Testis (tissue), 3 donors: Measurements from ENCODE around the gene SBK1. TPM values are rescaled to one million over a fixed set of nuclear protein-coding genes. Genes with fewer than 3 reads are reported as not detected.
A peak's percentile ranks its signal among the peaks of the same experiment; 100 is the strongest.

Experiments
- DNase-seq: peaks from one replicate; pipeline ENCODE4 v3.0.0-alpha.2; 2019
- H3K27ac ChIP-seq, 2 donors: fragments of 200-600 bp; sonication (generic); one replicate each; pipeline ENCODE4 v1.5.1; 2019
- H3K27me3 ChIP-seq: fragments of 200-600 bp; sonication (generic); one replicate; pipeline ENCODE4 v1.5.1; 2019
- H3K36me3 ChIP-seq: fragments of 200-600 bp; sonication (generic); one replicate; pipeline ENCODE4 v1.5.1; 2017; ENCODE audit warnings: low read depth; ENCODE audit errors: missing control alignments
- H3K4me1 ChIP-seq: fragments of 200-600 bp; sonication (generic); one replicate; pipeline ENCODE4 v1.5.1; 2019
- H3K4me3 ChIP-seq, 2 donors: fragments of 200-600 bp; sonication (generic); one replicate each; pipeline ENCODE4 v1.5.1; 2017 to 2019
- H3K9me3 ChIP-seq: fragments of 200-600 bp; sonication (generic); one replicate; pipeline ENCODE4 v1.5.1; 2017
- POLR2A ChIP-seq: fragments of 450-650 bp; IDR thresholded peaks from one replicate; pipeline ENCODE4 v1.6.1; 2017; ENCODE audit warnings: antibody characterized with exemption, mild to moderate bottlenecking, moderate library complexity
- WGBS, 2 donors: methylation state at CpG; one replicate each; pipeline ENCODE4 v1.1.5; 2018; 5-methylcytosine and 5-hydroxymethylcytosine counted together
- intact Hi-C: fragments of 100-400 bp; cut with DNase I; formaldehyde crosslinking; loops from one replicate; pipeline ENCODE4 v1.15.1; 2023; ENCODE audit warnings: low total_unique reads
- polyA plus RNA-seq: library from polyadenylated mRNA; stranded (reverse); fragments of 350-450 nt; fragmentation: Illumina TruSeq; extraction: RNeasy Lipid Tissue Mini Kit (QIAGEN cat#74804); gene quantifications from one replicate; pipeline ENCODE4 v1.2.3, GENCODE V29; 2014; ENCODE audit warnings: low read depth, low replicate concordance; ENCODE audit not compliant: insufficient read depth
- total RNA-seq, 2 donors: library from RNA; depleted of rRNA; stranded (reverse); fragments of >200 nt; gene quantifications; one replicate each; pipeline ENCODE4 v1.2.3, GENCODE V29; 2016
- TF ChIP-seq, protein P1 (sequence below), 3 experiments: fragments of 450-650 bp in 2 of 3; fragments of 200-600 bp in 1 of 3; sonication (generic) in 1 of 3; IDR thresholded peaks; one replicate each; pipeline ENCODE4 v1.5.1; 2016 to 2019; ENCODE audit warnings: antibody characterized with exemption in 3 of 3, mild to moderate bottlenecking in 2 of 3, moderate library complexity in 1 of 3

The SBK1 gene
- total and polyA plus RNA-seq, 3 donors from 2014 or later: 4.1 to 8.1 (median 4.6) TPM

DNA sequence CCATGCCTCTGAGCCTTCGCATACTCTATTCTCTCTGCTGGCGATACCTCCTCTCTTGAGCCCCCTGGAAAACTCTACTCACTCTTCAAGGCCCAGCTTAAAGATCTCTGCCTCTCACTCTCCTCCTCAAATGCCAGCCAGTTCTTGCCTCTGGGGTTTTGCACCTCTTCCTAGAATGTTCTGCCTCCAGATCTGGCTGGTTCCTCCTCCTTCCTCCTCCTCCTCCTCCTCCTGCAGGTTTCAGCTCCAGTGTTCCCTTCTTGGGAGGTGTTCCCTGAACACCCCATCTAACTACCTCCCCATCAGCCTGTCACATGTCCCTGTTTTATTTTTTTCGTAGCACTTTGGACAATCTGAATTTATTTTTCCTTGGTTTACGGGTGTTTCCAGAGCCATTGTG is 35.1 kb upstream of the SBK1 start:
- intact Hi-C loops: no loop called here
- Histone ChIP-seq H3K4me1 (peaks cover 9% of the 10 kb centered on the region), H3K36me3 (no peaks in the 10 kb centered on the region), H3K9me3 (no peaks in the 10 kb centered on the region), H3K4me3 (no peak overlapping the region), H3K27ac (no peak overlapping the region), H3K27me3 (no peaks in the 10 kb centered on the region)
- DNase-seq: no peak
- TF ChIP-seq, protein P1, sequence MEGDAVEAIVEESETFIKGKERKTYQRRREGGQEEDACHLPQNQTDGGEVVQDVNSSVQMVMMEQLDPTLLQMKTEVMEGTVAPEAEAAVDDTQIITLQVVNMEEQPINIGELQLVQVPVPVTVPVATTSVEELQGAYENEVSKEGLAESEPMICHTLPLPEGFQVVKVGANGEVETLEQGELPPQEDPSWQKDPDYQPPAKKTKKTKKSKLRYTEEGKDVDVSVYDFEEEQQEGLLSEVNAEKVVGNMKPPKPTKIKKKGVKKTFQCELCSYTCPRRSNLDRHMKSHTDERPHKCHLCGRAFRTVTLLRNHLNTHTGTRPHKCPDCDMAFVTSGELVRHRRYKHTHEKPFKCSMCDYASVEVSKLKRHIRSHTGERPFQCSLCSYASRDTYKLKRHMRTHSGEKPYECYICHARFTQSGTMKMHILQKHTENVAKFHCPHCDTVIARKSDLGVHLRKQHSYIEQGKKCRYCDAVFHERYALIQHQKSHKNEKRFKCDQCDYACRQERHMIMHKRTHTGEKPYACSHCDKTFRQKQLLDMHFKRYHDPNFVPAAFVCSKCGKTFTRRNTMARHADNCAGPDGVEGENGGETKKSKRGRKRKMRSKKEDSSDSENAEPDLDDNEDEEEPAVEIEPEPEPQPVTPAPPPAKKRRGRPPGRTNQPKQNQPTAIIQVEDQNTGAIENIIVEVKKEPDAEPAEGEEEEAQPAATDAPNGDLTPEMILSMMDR (IDR thresholded peaks at IDR 0.05): no peak
- no peak for TF ChIP-seq POLR2A
- WGBS, 2 donors: 72 to 79% methylated on average over 4 of the region's 4 CpGs

DNA sequence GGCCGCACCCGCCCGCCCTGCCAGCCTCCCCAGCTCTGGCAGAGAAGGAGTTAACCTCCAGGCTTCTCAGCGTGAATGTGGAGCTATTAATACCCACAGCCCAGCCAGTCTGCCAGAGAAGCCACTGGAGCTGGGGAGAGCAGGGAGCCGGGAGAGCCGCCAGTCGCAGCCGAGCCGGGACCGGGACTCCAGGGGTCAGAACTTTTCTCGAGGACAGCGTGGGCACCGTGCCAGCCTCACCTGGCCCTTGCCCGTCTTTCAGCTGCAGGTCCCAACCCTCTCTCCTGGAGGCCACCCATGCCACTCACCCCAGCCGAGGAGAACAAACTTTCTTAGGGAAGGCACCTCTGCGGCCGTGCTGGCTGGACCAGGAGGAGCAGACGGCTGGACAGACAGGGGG is 33.8 kb upstream of the SBK1 start:
- no peak overlapping the region for H3K4me3 ChIP-seq
- TF ChIP-seq POLR2A: no peak
- TF ChIP-seq, protein P1 (IDR thresholded peaks at IDR 0.05): no peak
- peak; percentile 36 for DNase-seq

DNA sequence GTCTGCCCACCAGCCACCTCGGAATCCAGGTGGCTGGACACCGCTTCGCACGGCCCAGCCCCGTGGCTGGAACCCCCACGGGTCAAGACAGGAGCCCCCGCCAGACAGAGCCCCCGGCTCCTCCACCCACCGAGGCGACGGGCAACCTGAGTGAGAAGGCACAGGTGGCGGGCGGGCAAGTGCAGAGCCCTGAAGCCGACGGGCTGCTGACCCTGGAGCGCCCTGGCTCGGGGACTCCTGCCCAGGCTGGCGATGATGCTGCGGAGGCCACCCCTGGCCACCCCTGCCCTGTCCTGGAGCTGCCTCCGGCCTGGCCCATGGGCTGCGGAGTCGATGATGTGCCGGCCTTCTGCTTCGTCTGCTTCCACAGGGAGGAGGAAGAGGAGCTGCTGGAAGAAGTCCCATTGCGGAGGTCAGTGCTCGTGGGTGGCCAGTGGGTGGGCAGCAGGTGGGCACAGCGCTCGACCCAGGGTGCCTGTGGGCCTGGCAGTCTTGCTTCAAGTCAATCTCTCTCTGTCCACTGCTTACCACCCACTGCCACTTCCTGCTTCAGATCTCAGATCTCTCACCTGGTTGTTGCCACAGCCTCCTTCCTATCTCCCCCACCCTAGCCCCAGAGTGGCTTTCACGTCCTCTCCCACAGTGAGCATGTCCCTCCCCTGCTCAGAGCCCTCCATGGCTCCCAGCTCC is 33.1 kb upstream of the SBK1 start:
- H3K4me3 ChIP-seq: no peak overlapping the region
- H3K4me1 ChIP-seq: peaks cover 9% of the 10 kb centered on the region
- intact Hi-C loops: no loop called here
- no peak for TF ChIP-seq POLR2A
- TF ChIP-seq, protein P1 (IDR thresholded peaks at IDR 0.05): no peak
- H3K27ac ChIP-seq: no peak overlapping the region
- WGBS, 2 donors: 56 to 59% methylated on average over 3 to 22 of the region's 29 CpGs
- DNase-seq: no peak
- no peaks in the 10 kb centered on the region for H3K27me3 ChIP-seq
- no peaks in the 10 kb centered on the region for H3K9me3 ChIP-seq
- no peaks in the 10 kb centered on the region for H3K36me3 ChIP-seq

More for the DNA sequence above, 33.8 kb upstream of the SBK1 start:
- Histone ChIP-seq H3K27ac (no peak overlapping the region), H3K9me3 (no peaks in the 10 kb centered on the region), H3K4me1 (peaks cover 9% of the 10 kb centered on the region), H3K36me3 (no peaks in the 10 kb centered on the region), H3K27me3 (no peaks in the 10 kb centered on the region)
- WGBS, 2 donors: 14 to 25% methylated on average over 6 to 14 of the region's 18 CpGs
- intact Hi-C loops: no loop called here

DNA sequence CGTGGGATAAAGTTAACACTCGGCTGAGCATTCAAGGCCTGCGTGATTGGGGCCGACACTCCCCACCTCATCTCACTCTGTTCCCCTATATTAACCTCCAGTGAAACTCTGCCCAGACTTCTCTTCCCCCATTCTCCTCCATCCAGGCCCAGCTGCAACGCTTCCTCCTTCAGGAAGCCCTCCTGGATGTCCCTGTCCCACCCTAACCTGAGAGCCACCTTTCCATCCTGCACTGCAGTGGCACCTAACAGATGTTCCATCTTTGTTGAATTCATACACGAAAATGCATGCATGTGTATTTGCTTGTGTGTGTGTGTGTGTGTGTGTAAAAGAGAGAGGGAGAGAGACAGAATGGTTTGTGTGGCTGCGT is 32.6 kb upstream of the SBK1 start:
- Histone ChIP-seq H3K9me3 (no peaks in the 10 kb centered on the region), H3K4me1 (peaks cover 9% of the 10 kb centered on the region), H3K27me3 (no peaks in the 10 kb centered on the region), H3K4me3 (no peak overlapping the region), H3K36me3 (no peaks in the 10 kb centered on the region), H3K27ac (no peak overlapping the region)
- no peak for TF ChIP-seq POLR2A
- TF ChIP-seq, protein P1 (IDR thresholded peaks at IDR 0.05): no peak
- DNase-seq: no peak
- WGBS, 2 donors: 81 to 85% methylated on average over 7 of the region's 7 CpGs
- intact Hi-C loops: no loop called here

DNA sequence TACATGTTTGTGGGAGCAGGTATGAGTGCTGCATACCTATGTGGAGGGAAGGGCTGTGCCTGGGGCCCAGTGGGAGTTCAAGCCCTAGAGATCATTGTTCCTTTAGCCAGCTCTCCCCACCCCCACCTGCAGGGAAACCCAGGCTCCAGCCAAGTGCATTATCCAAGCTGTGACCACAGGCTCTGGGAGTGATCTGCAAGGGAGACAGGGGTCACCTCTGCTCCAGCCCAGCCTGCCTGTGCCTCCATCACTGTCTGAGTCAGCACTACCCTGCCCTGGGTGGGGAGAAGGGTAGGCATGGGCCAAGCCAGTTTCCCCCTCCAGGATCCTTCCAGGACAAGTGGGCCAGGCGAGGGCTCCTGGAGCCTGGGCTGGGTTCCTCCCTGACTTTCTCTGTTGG is 32.1 kb upstream of the SBK1 start:
- intact Hi-C loops: no loop called here
- Histone ChIP-seq H3K4me3 (no peak overlapping the region), H3K27me3 (no peaks in the 10 kb centered on the region), H3K4me1 (peaks cover 9% of the 10 kb centered on the region), H3K27ac (no peak overlapping the region), H3K9me3 (no peaks in the 10 kb centered on the region), H3K36me3 (no peaks in the 10 kb centered on the region)
- 100% methylated on average over 1 of the region's 1 CpG; no CpG with 5 or more reads in 1 of the 2 donors for WGBS, 2 donors
- DNase-seq: no peak
- no peak for TF ChIP-seq POLR2A
- TF ChIP-seq, protein P1 (IDR thresholded peaks at IDR 0.05): no peak
